AG09319 (cell line): ENCODE data around the gene CYP26C1.

Source experiments
- DNase-seq: peaks from one replicate; pipeline ENCODE4 v3.0.0-alpha.2; 2010; ENCODE audit warnings: low read depth; ENCODE audit errors: extremely low read depth
- CTCF ChIP-seq: IDR thresholded peaks from 2 replicates; pipeline ENCODE4 v1.5.1; 2011; ENCODE audit warnings: low read depth, mild to moderate bottlenecking, inconsistent platforms, low read length, moderate library complexity

The CYP26C1 gene

GRCh38 chr10:93064874-93065660 lies 4.5 kb downstream of the CYP26C1 start:
- no peak for DNase-seq
- TF ChIP-seq CTCF, result no peak

GRCh38 chr10:93065675-93066543 lies 5.3 kb downstream of the CYP26C1 start:
- TF ChIP-seq CTCF, result no peak
- no peak for DNase-seq

GRCh38 chr10:93066544-93066913 lies 5.9 kb downstream of the CYP26C1 start:
- no peak for DNase-seq
- no peak for TF ChIP-seq CTCF

- no peak for DNase-seq
- no peak for TF ChIP-seq CTCF
These were observed 7.1 kb downstream of the CYP26C1 start for GRCh38 chr10:93067443-93068365.

GRCh38 chr10:93068411-93069244 lies 8.0 kb downstream of the CYP26C1 start:
- TF ChIP-seq CTCF, result no peak; the same call in 1 of the 2 replicates
- no peak for DNase-seq

GRCh38 chr10:93069245-93069561 lies 8.6 kb downstream of the CYP26C1 start:
- no peak for TF ChIP-seq CTCF
- no peak for DNase-seq
